T-helper 1 cell treated with Interleukin-12 subunit alpha and Interleukin-12 subunit beta and Interleukin-4 antibody, amounts not matched to agents 30 ng/mL and 1 ng/mL, for 36 hours (primary cell): ENCODE measurements around the gene KDSR. TPM values are rescaled to one million over a fixed set of nuclear protein-coding genes. Genes with fewer than 3 reads are reported as not detected.

Experiments
- intact Hi-C: fragments of 100-400 bp; cut with micrococcal nuclease; formaldehyde crosslinking; loops from one replicate; pipeline ENCODE4 v1.15.1; 2024
- total RNA-seq: library from RNA; stranded (reverse); gene quantifications from 2 replicates; pipeline ENCODE4 v1.2.3, GENCODE V29; 2022

Gene KDSR
- total RNA-seq, 1 donor from 2014 or later, result 65.9 TPM

DNA sequence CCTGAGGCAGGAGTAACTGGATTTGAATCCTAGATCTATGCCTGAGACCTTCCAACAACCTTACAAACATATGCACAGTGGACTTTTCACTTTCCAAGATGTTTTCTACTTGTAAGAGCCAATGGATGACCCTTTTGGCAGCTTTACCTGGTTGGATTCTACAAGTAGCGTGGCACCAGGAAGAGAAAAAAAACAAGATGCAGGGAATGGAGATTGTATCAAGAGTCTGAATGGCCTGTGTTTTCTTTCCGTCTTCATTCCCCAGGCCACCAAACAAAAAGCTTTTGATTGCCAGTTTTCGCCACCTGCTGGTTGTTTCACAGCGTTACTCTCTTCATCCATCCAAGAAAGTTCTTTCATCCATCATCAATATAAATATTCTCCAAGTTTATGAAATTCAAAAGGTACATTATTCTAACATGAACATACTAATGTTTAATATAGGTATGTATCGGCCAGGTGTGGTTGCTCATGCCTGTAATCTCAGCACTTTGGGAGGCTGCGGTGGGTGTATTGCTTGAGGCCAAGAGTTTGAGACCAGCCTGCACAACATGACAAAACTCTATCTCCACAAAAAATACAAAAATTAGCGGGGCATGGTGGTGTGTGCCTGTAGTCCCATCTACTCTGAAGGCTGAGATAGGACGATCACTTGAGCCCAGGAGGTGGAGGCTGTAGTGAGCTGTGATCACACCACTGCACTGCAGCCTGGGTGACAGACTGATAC, 43.9 kb downstream of the KDSR start:
- intact Hi-C loops, result loop anchor here (1.0 to 10.0 kb wide), 8 partner anchors 17 to 458 kb away; no protein-coding TSS in a partner anchor

DNA sequence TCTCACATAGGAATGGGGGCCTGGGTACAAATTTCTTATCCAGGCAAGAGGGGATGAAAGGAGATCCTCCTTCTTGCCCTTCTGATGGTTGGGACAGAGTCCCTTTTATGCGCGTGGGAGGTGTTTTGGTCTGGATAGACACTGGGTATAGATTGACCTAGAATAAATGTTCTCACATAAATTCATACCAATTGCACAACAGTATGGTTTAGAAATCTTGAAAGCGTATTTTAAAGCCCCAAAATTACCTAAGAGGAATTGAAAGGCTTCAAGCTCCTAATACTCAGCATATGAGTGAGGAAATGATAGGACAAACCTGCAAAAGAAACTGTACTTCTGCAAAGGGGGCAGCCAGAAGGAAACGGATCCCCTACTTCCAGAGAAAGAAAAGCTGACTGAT, 44.8 kb downstream of the KDSR start:
- intact Hi-C loops, result loop anchor here (10.0 kb wide), 1 partner anchor 457 kb away; no protein-coding TSS in a partner anchor

DNA sequence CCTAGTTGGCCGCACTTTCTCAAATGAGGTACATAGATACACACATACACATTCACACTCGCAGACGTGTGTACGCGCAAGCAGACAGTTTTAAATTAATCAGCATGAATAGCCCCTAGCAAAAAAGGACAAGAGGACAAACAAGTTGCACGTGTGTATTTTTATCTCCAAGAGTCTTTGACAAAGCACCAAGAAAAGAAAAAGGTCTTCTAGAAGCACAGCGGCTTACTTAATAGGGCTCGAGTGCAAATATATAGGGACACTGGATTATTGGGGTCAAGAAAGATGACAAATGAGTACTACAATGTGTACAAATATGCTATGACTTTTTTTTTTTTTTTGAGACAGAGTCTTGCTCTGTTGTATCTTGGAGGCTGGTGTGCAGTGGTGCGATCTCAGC, 45.7 kb downstream of the KDSR start:
- intact Hi-C loops, result loop anchor here (2.0 to 10.0 kb wide), 2 partner anchors 456 to 798 kb away; partner anchors contain the start of gene ZCCHC2

DNA sequence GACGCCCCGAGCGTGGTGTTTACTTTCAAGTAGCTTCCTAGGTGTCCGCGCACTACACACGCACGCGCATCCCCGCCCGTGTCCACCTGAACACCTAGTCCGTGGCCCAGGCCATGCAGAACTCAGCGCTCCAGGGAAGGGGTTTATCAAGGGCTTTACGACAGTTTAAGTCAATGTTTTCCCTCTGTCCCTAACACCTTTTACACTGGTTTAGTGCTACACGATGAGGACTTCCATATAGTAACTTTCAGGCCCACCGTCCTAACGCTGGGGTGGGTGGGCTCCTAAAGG, 46.1 kb downstream of the KDSR start:
- intact Hi-C loops, result loop anchor here (1.0 to 10.0 kb wide), 8 partner anchors 46 to 1134 kb away; partner anchors contain the start of genes KDSR, PHLPP1, PIGN and RELCH

DNA sequence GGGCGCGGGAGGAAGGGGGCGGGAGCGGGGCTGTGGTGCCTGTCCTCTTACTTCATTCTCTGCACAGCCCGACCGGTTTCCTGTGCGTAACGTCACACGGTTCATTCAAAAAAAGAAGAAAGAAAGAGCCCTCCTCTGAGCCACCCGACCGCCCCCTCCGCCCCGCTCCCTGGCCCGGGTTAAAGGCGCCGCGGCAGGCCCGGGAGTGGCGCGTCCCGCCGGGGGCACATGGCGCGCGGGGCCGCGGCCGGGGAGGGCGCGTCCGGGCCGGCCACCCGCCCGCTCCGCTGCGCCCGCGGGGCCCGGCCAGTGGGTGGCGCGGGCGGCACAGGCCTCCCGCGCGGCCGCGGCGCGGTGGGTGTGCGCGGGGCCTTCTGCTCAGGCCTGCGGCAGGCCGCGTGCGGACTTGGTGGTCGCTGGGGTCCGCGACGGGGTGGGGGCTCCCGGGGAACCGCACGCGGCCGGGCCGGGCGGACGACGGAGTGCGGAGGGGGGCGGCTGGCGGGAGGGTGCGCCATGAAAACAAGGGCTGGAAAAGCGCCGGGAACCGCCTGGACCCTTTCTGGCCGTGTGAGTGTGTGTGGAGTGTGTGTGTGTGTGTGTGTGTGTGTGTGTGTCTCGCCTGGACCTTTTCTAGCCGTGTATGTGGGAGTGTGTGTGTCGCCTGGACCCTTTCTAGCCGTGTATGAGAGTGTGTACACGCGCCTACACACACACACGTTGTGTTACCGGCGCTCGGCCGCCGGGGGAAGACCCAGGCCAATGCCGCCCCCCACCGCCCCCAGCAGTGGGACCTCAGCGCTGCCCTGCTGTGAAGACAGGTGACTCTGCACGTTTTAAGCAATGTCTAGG, 46.7 kb downstream of the KDSR start:
- intact Hi-C loops, result loop anchor here (1.0 to 10.0 kb wide), 8 partner anchors 47 to 1133 kb away; partner anchors contain the start of genes KDSR, PHLPP1, PIGN and RELCH

DNA sequence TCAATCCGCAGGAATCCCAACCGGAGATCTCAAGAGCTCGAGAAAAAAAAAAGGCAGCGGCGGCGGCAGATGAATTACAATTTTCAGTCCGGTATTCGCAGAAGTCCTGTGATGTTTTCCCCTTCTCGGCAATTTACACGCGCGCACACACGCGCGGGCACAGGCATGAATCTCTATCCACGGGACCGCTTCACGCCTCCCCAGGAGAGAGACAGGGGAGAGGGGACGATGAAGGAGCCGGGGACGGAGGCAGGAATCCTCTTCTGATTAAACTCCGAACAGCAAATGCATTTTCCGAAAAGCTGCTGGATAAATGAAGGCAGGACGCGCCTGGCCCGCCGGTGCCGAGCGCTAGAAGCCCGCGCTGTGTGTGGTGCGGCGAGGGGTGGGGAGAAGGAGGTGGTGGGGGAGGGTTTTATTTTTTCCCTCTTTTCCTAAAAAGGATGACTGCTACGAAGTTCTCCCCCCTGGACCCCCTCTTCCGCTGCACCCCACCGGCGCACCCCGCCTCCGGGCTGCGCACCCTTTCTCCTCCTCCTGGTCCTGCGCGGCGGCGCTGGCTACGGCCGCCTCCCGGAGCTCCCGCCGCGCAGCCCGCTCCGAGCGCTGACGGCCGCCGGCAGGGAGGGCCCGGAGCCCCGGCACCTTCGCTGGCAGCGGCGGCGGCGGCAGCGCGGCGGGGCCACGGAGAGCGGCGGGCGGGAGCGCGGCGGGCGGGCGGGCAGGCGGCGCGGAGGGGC, 47.5 kb downstream of the KDSR start, which contains the start of gene BCL2:
Gene BCL2 (minus strand): TSS at position 387 of the 740 bp plus-strand sequence.
- intact Hi-C loops, result loop anchor here (1.0 to 10.0 kb wide), 11 partner anchors 48 to 1132 kb away; partner anchors contain the start of genes KDSR, PHLPP1, PIGN and RELCH

DNA sequence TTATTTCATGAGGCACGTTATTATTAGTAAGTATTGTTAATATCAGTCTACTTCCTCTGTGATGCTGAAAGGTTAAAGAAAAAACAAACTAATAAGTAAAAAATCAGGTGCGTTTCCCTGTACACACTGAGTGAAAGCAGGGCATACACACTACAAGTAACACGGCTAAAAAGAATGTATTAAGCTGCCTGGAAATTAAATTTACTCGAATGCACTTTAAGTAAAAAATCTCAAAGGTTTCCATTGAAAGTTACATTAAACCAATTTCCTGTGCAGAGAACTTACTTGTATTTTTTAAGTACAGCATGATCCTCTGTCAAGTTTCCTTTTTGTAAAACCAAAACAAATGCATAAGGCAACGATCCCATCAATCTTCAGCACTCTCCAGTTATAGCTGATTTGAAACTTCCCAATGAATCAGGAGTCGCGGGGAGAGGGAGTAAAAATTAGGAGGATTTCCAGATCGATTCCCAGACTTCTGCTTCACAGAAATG, 48.1 kb downstream of the KDSR start:
- intact Hi-C loops, result loop anchor here (1.0 to 5.0 kb wide), 4 partner anchors 67 to 158 kb away; no protein-coding TSS in a partner anchor

DNA sequence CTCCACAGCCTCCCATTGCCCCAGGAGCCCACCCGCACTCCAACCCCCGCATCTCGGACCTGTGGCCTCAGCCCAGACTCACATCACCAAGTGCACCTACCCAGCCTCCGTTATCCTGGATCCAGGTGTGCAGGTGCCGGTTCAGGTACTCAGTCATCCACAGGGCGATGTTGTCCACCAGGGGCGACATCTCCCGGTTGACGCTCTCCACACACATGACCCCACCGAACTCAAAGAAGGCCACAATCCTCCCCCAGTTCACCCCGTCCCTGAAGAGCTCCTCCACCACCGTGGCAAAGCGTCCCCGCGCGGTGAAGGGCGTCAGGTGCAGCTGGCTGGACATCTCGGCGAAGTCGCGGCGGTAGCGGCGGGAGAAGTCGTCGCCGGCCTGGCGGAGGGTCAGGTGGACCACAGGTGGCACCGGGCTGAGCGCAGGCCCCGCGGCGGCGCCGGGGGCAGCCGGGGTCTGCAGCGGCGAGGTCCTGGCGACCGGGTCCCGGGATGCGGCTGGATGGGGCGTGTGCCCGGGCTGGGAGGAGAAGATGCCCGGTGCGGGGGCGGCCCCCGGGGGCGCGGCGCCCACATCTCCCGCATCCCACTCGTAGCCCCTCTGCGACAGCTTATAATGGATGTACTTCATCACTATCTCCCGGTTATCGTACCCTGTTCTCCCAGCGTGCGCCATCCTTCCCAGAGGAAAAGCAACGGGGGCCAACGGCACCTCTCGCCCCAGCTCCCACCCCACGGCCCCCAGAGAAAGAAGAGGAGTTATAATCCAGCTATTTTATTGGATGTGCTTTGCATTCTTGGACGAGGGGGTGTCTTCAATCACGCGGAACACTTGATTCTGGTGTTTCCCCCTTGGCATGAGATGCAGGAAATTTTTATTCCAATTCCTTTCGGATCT, 48.8 kb downstream of the KDSR start:
- intact Hi-C loops, result loop anchor here (1.0 to 5.0 kb wide), 6 partner anchors 9 to 187 kb away; no protein-coding TSS in a partner anchor

DNA sequence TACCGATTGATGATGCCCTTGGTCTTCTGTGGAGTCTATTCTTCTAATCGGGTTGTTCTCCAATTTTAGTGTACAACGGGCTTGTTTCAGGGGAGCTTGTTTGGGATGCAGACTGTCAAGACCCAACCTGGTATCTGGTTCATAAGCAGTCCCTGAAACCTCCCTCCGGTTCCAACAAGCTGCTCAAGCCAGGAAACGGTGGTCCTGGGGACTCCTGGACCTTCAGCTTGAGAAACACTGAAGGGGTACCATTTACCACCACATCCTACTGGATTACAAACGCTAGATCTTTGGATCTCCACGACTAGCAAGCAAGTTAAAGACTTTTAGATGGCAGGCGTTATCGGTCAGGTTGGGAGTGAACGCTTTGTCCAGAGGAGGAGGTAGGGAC, 49.5 kb downstream of the KDSR start:
- intact Hi-C loops, result loop anchor here (1.0 to 5.0 kb wide), 5 partner anchors 8 to 186 kb away; no protein-coding TSS in a partner anchor

DNA sequence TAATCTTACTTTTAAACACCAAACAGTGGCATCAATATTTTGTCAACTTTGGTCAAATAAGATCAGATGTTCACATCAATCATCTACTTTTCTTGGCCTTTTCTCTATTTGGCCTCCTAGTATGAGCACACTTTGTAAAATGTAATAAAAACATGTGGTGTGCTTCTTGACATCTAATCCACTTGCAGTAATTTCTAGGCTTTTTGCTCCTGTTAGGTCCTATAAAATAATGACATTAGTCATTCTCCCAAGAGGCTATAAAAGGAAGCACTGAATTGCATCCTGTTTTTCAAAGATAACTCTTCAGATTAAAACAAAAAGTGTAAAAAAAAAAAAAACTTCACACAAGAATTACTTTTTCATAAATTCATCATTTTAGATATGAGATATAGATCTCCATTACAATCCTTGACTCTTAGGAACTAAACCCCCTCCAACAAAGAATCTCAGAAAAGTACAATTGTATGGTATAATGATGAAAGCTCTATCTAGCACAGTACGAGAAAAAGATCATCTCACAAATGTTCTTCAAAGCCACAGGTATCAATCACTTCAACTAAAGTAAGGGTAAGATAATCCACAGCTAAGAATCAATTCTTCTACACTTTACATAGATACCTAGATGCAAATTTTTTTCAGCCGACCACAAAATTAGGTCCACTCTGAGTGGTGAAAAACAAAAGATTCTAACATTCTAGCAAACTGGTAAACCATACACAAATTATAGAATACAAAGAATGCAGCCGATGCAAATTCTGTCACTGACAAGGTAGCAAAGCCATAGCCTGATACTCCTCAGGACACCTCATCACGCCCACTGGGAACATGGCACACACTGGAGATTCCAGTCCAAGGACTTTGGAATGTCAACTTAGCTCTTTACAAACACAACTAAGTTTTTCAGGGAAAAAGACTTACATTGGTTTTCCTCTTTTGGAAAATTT, 50.1 kb downstream of the KDSR start:
- intact Hi-C loops, result loop anchor here (1.0 to 5.0 kb wide), 6 partner anchors 8 to 186 kb away; no protein-coding TSS in a partner anchor

DNA sequence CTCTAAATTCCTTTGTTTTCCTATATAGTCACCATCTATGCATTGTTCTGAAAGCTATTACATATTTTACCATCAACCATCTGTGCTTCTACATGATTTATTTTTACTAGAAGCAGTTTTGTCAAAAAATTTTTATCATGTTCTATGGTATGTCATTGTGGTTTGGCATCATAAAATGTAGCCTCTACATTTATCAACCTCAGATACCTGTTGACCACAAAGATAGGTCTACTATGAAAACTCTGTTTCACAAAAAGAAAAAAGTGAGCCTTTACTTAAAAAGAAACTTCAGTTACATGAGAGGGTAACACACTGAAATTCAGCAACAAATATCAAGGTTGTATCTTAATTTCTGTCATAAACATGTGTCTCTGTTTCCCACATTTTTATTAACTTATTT, 51.1 kb downstream of the KDSR start:
- intact Hi-C loops, result loop anchor here (1.0 to 5.0 kb wide), 2 partner anchors 48 to 64 kb away; no protein-coding TSS in a partner anchor

DNA sequence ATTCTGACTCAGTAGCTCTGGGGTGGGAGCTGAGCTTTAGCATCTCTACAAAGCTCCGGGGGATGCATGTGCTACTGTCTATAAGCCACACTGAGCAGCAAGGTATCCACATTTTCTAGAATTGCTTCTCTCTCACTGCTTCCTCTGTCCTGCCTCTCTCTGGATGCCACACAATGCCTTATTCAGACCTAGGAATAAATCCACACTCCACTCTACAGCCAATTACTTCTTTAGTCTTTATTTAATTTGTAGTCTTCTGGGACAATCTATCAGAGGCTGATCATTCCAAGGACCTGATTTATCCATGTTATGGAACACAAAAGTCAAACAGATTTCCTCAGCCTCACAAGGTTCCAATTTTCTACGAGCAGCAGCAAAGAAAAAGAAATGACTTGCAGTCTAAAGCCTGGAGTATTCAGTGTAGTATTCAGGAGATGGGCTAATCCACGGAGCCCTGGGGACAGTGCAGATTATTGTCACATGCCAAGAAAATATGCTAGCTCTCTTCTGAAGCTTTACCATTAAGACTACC, 51.8 kb downstream of the KDSR start:
- intact Hi-C loops, result loop anchor here (5.0 kb wide), 1 partner anchor 63 kb away; no protein-coding TSS in a partner anchor

DNA sequence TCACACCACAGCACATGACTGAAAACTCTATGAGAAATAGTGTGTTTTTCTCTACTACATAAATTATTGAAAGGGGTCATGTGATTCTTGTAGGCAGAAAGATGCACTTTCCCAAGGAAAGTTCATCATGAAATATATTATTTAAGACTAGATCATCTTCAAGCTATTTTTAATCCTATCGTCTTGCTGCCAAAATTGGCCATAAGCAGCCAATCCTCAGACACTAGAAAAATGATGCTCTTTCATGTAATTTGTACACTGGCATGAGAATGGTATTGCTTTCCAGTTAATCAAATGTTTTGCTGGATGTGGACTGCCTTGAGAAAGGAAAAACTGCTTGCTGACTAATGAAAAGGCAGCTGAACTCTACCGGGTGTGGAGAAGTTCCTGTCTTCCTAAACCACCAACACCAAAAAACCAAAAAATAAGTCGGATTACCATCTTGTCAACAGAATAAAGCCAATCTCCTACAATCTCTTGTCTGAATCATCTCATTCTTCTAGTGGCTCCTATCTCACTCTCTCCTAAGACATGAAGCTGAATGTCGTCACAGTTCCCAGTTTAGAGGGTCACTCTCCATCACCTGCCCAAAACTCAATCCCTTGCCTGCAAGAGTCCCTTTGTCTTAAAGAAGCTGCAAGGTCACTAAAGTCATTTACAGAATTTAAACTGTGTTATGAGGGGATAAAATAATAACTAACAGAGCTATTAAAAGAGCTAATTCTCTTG, 52.8 kb downstream of the KDSR start:
- intact Hi-C loops, result no loop called here

DNA sequence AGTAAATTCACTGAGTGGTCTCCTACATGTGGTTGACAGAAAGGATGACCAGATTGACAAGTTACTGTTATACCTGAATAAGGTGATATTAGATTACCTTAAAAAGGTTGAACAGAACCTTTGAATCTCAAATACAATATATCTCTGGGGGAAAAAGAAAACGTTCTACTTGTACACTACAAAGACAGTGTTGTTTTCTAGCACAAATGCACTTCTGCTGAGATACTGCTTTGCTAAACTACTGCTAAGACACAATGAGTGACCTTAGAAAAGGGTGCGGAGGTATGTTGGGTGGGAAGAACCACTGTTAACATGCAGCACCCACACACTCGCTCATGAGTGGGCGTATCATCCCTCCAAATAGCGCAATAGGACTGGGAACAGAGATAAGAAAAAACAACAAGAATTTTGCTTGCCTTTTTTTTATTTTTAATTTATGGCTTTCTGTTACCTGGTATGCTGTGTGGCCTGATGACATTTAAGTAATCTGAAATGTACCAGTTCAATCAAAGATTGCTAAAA, 53.5 kb downstream of the KDSR start:
- intact Hi-C loops, result no loop called here

DNA sequence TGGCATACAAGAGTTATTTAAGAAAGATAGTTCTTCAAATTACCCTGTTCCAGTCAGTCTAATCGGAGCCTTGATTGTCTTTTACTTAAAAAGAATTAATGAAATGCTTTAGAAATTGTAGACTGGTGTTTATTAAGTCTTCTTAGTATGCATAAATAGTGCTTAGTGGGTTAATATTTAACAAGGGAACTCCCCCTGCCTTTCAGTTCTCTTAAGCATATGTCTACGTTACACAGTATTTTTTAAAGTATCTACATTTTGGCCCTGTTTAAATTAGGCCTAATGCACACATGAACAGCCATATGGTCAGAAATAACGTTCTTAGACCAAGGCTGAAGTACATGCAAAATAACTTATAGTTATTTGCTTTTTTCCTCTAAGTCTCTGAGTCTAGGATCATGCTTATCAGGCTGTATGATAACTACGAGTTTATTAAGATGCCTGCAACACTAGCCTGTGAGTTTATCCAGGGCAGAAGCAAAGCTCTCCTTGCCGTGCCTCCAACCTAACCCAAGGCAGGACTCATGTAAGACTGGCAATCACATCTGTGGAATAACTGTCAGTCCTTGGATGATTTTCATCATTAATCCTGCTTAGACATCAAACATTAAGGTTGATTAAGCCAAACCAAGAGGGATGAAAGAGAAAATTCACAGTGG, 54.1 kb downstream of the KDSR start:
- intact Hi-C loops, result no loop called here

DNA sequence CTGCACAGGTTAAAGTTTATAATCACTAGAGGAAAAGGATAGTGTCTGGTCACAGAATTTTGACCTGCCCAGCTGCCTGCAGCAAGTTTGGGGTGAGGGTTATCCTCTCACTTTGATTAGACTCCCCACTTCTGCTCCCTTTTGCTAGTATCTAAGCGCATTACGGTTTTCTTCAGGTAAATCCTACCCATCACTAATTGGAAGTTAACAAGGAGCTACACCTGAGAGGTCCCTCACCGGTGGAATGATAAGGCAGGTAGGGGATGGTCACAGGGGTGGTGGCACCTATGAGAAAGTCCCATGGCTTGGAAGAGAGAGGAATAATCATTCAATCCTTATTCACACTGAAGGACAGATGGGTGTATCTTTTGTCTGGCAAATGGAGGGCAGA, 55.0 kb downstream of the KDSR start:
- intact Hi-C loops, result no loop called here
